HEK293T (cell line): ENCODE data around the gene FCGR3A.

Experiments used
- BHLHE40 ChIP-seq: fragments of 450-650 bp; IDR thresholded peaks from 2 replicates; pipeline ENCODE4 v1.6.1; 2016; ENCODE audit warnings: mild to moderate bottlenecking, moderate library complexity, borderline replicate concordance
- CTBP1 ChIP-seq: fragments of 450-650 bp; IDR thresholded peaks from 2 replicates; pipeline ENCODE4 v1.6.1; 2016; ENCODE audit warnings: borderline replicate concordance
- ELF4 ChIP-seq: fragments of 450-650 bp; IDR thresholded peaks from 2 replicates; pipeline ENCODE4 v1.6.1; 2017; ENCODE audit warnings: antibody characterized with exemption
- FOXA1 ChIP-seq: fragments of 450-650 bp; IDR thresholded peaks from 2 replicates; pipeline ENCODE4 v1.6.1; 2016; ENCODE audit warnings: mild to moderate bottlenecking
- FOXK2 ChIP-seq: fragments of 450-650 bp; IDR thresholded peaks from 2 replicates; pipeline ENCODE4 v1.6.1; 2016; ENCODE audit warnings: mild to moderate bottlenecking
- FOXM1 ChIP-seq: fragments of 450-650 bp; IDR thresholded peaks from 2 replicates; pipeline ENCODE4 v1.6.1; 2017; ENCODE audit warnings: mild to moderate bottlenecking, borderline replicate concordance
- HDGF ChIP-seq: fragments of 450-650 bp; IDR thresholded peaks from 2 replicates; pipeline ENCODE4 v1.6.1; 2017; ENCODE audit warnings: antibody characterized with exemption, borderline replicate concordance
- L3MBTL2 ChIP-seq: fragments of 450-650 bp; conservative IDR thresholded peaks from 2 replicates; pipeline ENCODE4 v1.6.1; 2016; ENCODE audit warnings: mild to moderate bottlenecking
- LEF1 ChIP-seq: fragments of 450-650 bp; IDR thresholded peaks from 2 replicates; pipeline ENCODE4 v1.6.1; 2017; ENCODE audit warnings: mild to moderate bottlenecking, borderline replicate concordance
- NFRKB ChIP-seq: fragments of 450-650 bp; IDR thresholded peaks from 2 replicates; pipeline ENCODE4 v1.6.1; 2016; ENCODE audit warnings: mild to moderate bottlenecking, moderate library complexity
- PKNOX1 ChIP-seq: fragments of 450-650 bp; IDR thresholded peaks from 2 replicates; pipeline ENCODE4 v1.6.1; 2016
- SP1 ChIP-seq: fragments of 450-650 bp; IDR thresholded peaks from 2 replicates; pipeline ENCODE4 v1.6.1; 2017
- SUZ12 ChIP-seq: fragments of 450-650 bp; IDR thresholded peaks from 2 replicates; pipeline ENCODE4 v1.6.1; 2016; ENCODE audit warnings: mild to moderate bottlenecking
- TARDBP ChIP-seq: fragments of 450-650 bp; IDR thresholded peaks from 2 replicates; pipeline ENCODE4 v1.6.1; 2016

- TF ChIP-seq NFRKB (no peak), ELF4 (no peak), L3MBTL2 (no peak), CTBP1 (no peak), SP1 (no peak), FOXK2 (no peak), FOXM1 (no peak), FOXA1 (no peak), LEF1 (no peak), HDGF (no peak), BHLHE40 (no peak), PKNOX1 (no peak), TARDBP (no peak), SUZ12 (no peak)
Measured at GRCh38 chr1:161505686-161506085, 43.9 kb downstream of the FCGR3A start.
